Adipocyte (in vitro differentiated cells): ENCODE measurements around the gene EME2.

ENCODE experiments used
- DNase-seq: peaks from one replicate; pipeline ENCODE4 v3.0.0-alpha.2; 2015; ENCODE audit warnings: low read depth
- H3K27me3 ChIP-seq: replicated peaks from 2 replicates; pipeline ENCODE4 v1.7.0; 2013; ENCODE audit warnings: mild to moderate bottlenecking, low read length, moderate library complexity; ENCODE audit not compliant: control insufficient read depth, insufficient read depth
- H3K36me3 ChIP-seq: 2 replicates; pipeline ENCODE4 v1.7.0; 2013; ENCODE audit warnings: low read length, mild to moderate bottlenecking, moderate library complexity; ENCODE audit not compliant: control insufficient read depth, insufficient read depth, severe bottlenecking
- H3K4me1 ChIP-seq: 2 replicates; pipeline ENCODE4 v1.7.0; 2013; ENCODE audit warnings: mild to moderate bottlenecking, low read length, moderate library complexity; ENCODE audit not compliant: control insufficient read depth, insufficient read depth
- H3K4me3 ChIP-seq: 2 replicates; pipeline ENCODE4 v1.7.0; 2013; ENCODE audit warnings: mild to moderate bottlenecking, low read length, moderate library complexity
- H3K9ac ChIP-seq: 2 replicates; pipeline ENCODE4 v1.7.0; 2013; ENCODE audit warnings: mild to moderate bottlenecking, low read length, moderate library complexity
- H3K9me3 ChIP-seq: 2 replicates; pipeline ENCODE4 v1.7.0; 2013; ENCODE audit warnings: mild to moderate bottlenecking, low read length, moderate library complexity; ENCODE audit not compliant: control insufficient read depth

Gene EME2

DNA sequence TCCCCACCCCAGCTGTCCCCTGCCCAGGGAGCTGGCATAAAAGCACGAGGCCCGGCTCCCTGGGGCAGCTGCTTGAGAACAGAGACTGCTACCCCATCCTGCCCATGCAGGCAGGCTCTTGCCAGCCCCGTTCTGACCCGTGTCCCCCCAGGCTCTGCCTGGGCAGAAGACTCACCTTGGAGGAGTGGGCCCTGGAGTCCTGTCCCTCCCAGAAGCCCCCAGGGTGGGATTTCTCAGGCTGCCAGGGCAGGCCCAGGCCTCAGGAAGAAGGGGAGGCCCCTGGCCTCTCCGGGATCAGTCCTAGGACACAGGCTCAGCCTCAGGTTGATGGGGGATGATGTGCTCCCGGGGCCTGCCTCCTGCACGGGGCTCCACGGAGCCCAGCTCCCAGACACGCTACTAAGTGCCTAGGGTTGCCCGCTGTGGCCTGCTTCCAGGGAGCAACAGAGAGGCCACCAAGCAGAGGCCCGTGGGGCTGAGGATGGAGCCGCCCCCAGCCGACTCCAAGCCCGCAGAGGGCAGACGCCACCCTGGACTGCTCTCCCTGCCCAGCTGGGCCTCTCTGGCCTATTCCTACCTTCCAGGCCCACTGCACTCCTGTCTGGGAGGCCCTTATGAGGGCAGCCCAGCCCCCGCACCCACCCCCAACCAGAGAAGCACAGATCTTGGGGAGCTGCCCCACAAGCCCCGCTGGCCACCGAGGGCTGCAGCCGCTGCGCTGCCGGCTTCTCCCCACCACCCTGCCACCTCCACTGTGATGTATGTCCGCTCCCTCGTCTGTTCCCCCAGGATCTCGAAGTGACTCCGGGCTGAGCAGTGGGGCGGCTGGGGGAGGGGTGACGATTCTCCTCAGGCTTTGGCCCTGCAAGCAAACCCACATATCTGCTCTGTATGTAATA lies 3.0 kb upstream of the EME2 start:
- Histone ChIP-seq H3K36me3 (peaks cover 37% of the 10 kb centered on the region), H3K4me1 (peaks cover 25% of the 10 kb centered on the region), H3K9ac (peak overlapping the region; percentile 24), H3K9me3 (no peaks in the 10 kb centered on the region), H3K27me3 (no peaks in the 10 kb centered on the region), H3K4me3 (peak overlapping the region; percentile 92)
- no peak for DNase-seq

DNA sequence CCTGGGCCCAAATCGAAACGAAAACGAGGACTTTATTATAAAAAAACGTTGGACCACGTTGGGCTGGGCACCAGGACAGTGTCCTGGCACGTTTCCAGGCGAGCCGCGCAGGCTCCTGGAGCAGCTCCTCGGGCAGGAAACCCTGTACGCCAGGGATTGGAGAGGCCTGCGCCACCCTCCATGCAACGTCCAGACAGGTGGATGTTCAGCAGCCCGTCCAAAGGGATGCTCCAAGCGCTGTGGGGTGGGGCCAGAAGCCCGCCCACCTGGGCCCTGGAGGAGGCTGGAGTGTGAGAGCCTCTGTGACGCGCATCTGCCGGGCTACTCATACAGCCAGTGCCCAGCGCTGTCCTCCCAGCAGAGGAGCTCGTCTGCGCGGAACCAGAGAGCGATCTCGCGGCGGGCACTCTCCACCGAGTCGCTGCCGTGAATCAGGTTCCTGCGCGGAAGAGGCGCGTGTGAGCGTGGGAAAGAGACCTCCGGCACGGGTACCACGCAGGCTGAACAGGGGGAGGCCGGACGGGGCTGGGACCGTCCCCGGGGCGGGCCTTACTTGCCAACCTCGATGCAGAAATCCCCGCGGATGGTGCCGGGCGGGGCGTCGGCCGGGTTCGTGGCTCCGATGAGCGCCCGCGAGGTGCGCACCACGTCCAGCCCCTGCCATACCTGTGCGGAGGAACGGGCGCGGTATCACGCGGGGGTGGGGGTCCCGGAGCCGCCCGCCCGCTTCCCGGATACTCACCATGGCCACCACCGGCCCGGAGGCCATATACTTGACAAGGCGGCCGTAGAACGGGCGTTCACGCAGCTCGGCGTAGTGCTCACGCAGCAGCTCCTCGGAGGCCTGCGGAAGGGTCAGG lies 2.1 kb upstream of the EME2 start:
- Histone ChIP-seq H3K36me3 (peaks cover 34% of the 10 kb centered on the region), H3K27me3 (no peaks in the 10 kb centered on the region), H3K9me3 (no peaks in the 10 kb centered on the region), H3K9ac (peak overlapping the region; percentile 83), H3K4me1 (peaks cover 27% of the 10 kb centered on the region), H3K4me3 (peak overlapping the region; percentile 92)
- DNase-seq, result no peak

DNA sequence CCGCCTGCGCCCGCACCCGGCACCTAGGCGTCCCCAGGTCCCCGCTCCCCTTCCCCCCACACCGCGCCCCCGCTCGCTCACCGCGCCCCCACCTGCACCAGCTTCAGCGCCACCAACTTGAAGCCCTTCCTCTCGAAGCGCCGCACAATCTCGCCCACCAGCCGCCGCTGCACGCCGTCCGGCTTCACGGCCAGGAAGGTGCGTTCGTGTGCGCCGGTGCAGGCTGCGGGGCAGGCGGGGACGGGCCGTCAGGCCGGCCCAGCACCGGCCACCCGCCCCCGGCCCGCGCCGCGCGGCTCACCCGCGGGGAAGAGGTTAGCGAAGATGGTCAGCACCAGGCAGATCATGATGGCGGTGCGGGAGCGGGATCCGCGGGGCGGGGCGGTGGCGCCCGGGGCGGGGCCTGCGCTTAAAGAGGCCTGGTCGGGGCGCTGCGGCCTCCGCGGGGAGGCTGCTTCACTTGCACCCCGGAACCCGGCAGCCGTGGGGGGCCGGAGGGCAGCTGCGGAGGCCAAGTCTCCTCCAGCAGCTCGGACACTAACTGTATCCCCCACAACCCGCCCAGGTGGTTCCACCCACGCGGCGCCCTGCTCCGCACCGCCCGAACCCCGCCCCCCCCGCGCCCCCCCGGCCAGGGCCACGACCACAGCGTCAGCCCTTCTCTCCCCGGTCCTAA lies 1.3 kb upstream of the EME2 start, which contains the start of gene NME3:
NME3 (minus strand) TSS at position 356 of the 676 bp plus-strand sequence; CDS start at position 347, 9 bp downstream.
- peak; percentile 84 for DNase-seq
- no peaks in the 10 kb centered on the region for H3K9me3 ChIP-seq
- H3K9ac ChIP-seq, result peak within 1 kb of the TSS; percentile 94
- H3K27me3 ChIP-seq, result no peaks in the 10 kb centered on the region
- peaks cover 30% of the 10 kb centered on the region for H3K36me3 ChIP-seq
- peak within 1 kb of the TSS; percentile 92 for H3K4me3 ChIP-seq
- H3K4me1 ChIP-seq, result peaks cover 27% of the 10 kb centered on the region

DNA sequence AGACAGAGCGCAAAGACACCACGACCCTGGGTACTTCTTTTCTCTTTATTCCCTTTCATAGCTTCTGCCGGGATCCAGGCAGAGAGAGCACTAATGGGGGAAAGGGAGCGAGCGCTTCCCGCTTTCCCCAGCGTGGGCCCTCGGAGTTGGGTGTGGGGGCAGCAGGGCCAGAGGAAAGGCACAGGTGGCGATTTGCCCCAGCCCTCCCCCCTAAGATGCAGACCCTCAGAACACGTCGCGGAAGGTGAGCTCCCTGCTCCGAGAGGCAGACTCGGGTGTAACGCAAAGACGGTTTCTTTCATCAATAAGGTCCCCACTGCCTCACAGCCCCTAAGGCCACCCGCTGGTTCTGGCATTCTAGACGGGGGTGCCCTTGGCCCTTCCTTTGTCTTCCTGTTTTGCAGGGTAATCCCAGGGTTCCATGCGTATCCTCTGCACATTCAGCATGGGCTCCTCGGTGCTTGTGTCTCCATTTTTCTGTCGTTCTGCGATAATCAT lies 697 bp upstream of the EME2 start:
- no peak for DNase-seq
- no peaks in the 10 kb centered on the region for H3K27me3 ChIP-seq
- H3K4me3 ChIP-seq, result peak overlapping the region; percentile 92
- no peaks in the 10 kb centered on the region for H3K9me3 ChIP-seq
- peaks cover 32% of the 10 kb centered on the region for H3K36me3 ChIP-seq
- peaks cover 27% of the 10 kb centered on the region for H3K4me1 ChIP-seq
- peak overlapping the region; percentile 94 for H3K9ac ChIP-seq

DNA sequence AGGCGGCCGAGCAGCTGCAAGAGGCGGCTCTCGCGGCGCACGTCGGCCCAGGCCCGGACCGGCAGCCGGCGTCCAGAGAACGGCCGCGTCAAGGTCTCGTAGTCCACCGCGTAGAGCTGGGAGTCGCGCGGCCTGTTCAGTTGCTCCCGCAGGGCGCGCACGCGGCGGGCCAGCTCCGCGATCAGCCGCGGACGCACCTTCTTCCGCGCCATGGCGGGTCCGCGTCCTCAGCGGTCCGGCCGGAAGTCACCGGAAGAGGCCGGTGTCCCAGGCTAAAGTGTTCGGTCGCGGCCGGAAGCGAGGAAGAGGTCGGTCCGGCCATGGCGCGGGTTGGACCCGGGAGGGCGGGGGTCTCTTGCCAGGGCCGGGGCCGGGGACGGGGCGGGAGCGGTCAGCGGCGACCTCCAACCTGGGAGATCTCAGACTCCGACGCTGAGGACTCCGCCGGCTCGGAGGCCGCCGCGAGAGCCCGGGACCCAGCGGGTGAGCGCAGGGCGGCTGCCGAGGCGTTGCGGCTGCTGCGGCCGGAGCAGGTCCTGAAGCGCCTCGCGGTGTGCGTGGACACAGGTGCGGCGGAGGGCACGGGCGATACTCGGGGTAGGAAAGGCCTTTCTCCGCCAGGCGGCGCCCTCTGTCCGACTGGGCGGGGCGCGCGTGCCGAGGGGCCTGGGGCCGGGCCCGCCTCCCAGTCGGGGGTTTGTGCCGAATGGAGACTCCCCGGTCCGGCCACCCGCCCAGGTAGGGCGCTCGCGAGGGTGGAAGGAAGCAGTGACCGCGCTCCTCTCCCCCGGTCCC lies 495 bp downstream of the EME2 start, which contains the start of gene MRPS34:
MRPS34 (minus strand) TSS at position 227 of the 795 bp plus-strand sequence; CDS start at position 212, 15 bp downstream.
- Histone ChIP-seq H3K9me3 (no peaks in the 10 kb centered on the region), H3K9ac (peak within 1 kb of the TSS; percentile 94), H3K36me3 (peaks cover 29% of the 10 kb centered on the region), H3K4me3 (peak within 1 kb of the TSS; percentile 92), H3K4me1 (peaks cover 27% of the 10 kb centered on the region), H3K27me3 (no peaks in the 10 kb centered on the region)
- peak; percentile 93 for DNase-seq

DNA sequence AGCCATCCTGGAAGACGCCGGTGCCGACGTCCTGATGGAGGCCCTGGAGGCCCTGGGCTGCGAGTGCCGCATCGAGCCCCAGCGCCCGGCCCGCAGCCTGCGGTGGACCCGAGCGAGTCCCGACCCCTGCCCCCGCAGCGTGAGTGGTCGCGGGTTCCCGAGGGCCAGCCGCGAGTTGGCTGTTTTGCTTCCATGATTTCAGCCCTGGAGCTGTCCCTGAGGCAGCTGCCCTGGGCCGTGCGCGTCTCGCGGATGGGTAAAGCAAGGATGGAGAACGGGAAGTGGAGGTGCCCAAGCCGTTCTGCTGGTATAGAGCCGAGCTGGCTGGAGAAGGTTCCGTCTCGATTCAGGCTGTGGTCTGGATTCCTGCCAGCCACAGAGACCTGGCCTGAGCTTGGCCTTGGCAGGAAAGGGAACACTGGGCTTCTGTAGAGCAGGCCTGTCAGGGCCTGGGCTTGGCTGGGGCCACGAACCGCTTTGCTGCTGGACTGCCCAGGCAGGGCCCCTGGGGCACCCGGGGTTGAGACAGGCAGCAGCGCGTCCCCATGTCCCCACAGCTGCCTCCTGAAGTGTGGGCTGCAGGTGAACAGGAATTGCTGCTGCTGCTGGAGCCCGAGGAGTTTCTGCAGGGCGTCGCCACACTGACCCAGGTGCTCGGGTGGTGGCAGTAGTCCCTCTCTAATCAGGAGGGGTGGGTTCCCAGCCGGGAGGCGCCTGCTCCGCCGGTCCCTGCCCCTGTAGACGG lies 1.3 kb downstream of the EME2 start:
- no peaks in the 10 kb centered on the region for H3K9me3 ChIP-seq
- peak; percentile 51 for DNase-seq
- H3K4me3 ChIP-seq, result peak overlapping the region; percentile 92
- no peaks in the 10 kb centered on the region for H3K27me3 ChIP-seq
- H3K4me1 ChIP-seq, result peaks cover 27% of the 10 kb centered on the region
- H3K9ac ChIP-seq, result peak overlapping the region; percentile 94
- H3K36me3 ChIP-seq, result peaks cover 26% of the 10 kb centered on the region

DNA sequence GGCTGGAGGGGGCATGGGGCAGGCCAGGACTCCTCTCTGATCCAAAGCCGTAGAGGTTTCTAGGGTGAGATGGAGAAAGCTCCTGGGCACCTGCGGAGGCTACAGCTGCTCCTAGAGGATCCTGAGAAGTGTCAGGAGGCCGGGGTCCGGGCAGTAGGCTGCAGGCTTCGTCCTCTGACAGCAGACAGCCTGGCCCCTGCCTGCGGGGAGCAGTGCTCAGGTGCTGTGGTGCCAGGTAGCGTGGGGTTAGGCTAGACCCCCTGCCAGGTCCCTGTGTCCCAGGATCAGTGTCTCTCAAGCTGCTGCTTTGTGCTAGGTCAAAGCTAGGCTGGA lies 1.8 kb downstream of the EME2 start:
- Histone ChIP-seq H3K4me3 (peak overlapping the region; percentile 92), H3K27me3 (no peaks in the 10 kb centered on the region), H3K4me1 (peaks cover 27% of the 10 kb centered on the region), H3K9me3 (no peaks in the 10 kb centered on the region), H3K9ac (peak overlapping the region; percentile 94), H3K36me3 (peaks cover 26% of the 10 kb centered on the region)
- DNase-seq, result no peak

DNA sequence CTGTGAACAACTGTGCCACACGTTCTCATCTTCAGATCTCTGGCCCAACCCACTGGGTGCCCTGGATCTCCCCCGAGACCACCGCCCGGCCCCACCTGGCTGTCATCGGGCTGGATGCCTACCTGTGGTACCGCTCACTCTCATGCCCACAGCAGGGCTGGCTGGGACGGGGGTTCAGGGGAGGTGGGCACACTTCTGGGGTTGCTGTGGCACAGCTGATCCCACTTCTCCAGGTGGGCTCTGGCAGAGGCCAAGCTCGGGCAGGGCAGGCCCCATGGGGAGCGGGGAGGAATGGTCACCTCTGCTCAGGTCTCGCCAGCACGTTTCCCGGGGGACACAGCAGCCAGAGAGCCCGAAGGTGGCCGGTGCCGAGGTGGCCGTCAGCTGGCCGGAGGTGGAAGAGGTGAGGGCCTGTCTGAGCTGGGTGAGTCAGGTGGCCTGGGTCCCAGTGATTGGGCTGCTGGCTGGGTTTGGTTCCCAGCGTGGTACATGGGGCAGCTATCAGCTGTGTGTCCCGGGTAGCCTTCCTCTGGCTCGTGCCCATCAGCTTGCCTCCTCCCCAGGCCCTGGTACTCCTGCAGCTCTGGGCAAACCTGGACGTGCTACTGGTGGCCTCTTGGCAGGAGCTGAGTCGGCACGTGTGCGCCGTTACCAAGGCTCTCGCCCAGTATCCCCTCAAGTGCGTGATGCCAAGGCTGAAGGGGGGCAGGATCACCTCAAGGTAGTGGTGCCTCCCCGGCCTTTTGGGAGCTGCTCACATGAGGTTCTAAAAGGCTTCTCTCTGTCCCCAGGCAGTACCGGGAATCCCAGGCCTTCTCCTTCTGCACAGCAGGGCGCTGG lies 2.6 kb downstream of the EME2 start:
- Histone ChIP-seq H3K4me3 (no peak overlapping the region), H3K9me3 (no peaks in the 10 kb centered on the region), H3K36me3 (peaks cover 26% of the 10 kb centered on the region), H3K4me1 (peaks cover 22% of the 10 kb centered on the region), H3K9ac (peak overlapping the region; percentile 94), H3K27me3 (no peaks in the 10 kb centered on the region)
- no peak for DNase-seq

DNA sequence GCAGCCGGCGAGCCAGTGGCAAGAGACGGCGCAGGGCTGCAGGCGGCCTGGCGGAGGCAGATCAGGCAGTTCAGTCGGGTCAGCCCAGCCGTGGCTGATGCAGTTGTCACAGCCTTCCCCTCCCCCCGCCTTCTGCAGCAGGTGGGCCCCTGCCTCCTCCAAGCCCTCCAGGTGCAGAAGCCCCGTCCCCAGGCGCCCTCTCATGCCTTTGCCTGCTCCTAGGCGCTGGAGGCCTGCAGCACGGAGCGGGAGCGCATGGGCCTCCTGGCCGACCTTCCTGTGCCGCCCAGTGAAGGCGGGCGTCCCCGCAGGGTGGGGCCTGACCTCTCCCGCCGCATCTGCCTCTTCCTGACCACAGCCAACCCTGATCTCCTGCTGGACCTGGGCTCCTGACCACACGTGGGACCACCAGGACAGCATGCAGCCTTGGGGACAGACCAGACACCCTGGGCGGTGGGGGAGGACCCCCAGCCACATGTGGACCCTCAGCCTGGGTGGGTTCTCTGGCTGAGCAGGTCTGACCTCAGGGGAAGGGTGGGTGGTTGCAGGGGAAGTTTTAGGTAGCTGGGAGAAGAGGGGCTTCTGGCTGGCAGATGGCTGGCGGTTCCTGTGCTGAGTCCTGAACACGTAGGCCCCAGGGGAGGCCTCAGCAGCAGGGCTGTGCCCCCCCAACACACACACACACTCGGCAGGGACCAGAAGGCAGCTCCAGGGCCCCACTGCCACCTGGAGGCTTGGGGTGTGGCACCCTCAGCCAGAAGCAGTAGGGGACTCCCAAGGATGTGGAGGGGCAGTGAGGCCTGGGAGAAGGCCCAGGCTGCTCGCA lies 3.4 kb downstream of the EME2 start:
- Histone ChIP-seq H3K4me3 (no peak overlapping the region), H3K9ac (no peak overlapping the region), H3K4me1 (peaks cover 19% of the 10 kb centered on the region), H3K9me3 (no peaks in the 10 kb centered on the region), H3K27me3 (no peaks in the 10 kb centered on the region), H3K36me3 (peaks cover 26% of the 10 kb centered on the region)
- DNase-seq, result no peak
